Measurements from ENCODE around the gene CEMP1. TPM values are rescaled to one million over a fixed set of nuclear protein-coding genes. Genes with fewer than 3 reads are reported as not detected.

CEMP1 gene
- total and polyA plus RNA-seq, 4 experiments from 2014 or later, result 1.7 to 5.0 (median 2.4) TPM

- no peak for DNase-seq
- Histone ChIP-seq H3K36me3 (ENCODE audit: insufficient read depth, low read length) (peaks cover 5% of the 10 kb centered on the region), H3K4me3 (ENCODE audit: low read length in 2 of 2) (no peak overlapping the region), H3K27me3 (ENCODE audit: insufficient read depth, low read length) (no peaks in the 10 kb centered on the region), H3K9me3 (ENCODE audit: control insufficient read depth in 1 of 2, low read length in 2 of 2) (no peaks in the 10 kb centered on the region), H3K4me1 (ENCODE audit: insufficient read depth, low read length) (peaks cover 63% of the 10 kb centered on the region), H3K27ac (ENCODE audit: low read depth, low read length) (peak overlapping the region; percentile 49)
- H3K9me3 Mint-ChIP-seq, result peaks cover 0 to 10% (median 0%) of the 10 kb centered on the region in 8 donors
- ChIA-PET POLR2A (ENCODE audit: partially characterized antibody) (interaction anchor here (0.6 to 7.0 kb wide), 14 partner anchors 9 to 1210 kb away, joined by 3 to 170 read pairs (median 4); partner anchors contain the start of genes CEMP1, ELOB, MLST8 and NUBP2), CTCF (ENCODE audit: partially characterized antibody) (interaction anchor here (0.9 kb wide), 1 partner anchor 13 kb away, joined by 4 read pairs; no protein-coding TSS in a partner anchor)
- H3K27ac Mint-ChIP-seq, result peak overlapping the region; percentile 91 to 96 (median 95)
- H3K36me3 Mint-ChIP-seq, result peaks cover 13 to 55% of the 10 kb centered on the region in 2 donors
- intact Hi-C loops (cut with micrococcal nuclease), result loop anchor here (10.0 kb wide), 1 partner anchor 255 kb away; the partner anchor contains the start of gene RNPS1
- H3K4me1 Mint-ChIP-seq, result peaks cover 42 to 74% (median 61%) of the 10 kb centered on the region in 4 donors
- H3K27me3 Mint-ChIP-seq, result peaks cover 0 to 1% of the 10 kb centered on the region in 2 donors
- peak overlapping the region; percentile 72 to 94 (median 79) for H3K4me3 Mint-ChIP-seq
Measured at GRCh38 chr16:2519711-2520080, 11.5 kb downstream of the CEMP1 start.

- H3K4me3 Mint-ChIP-seq, result peak overlapping the region; percentile 72 to 94 (median 79)
- ChIA-PET CTCF (ENCODE audit: partially characterized antibody) (interaction anchor here (0.9 kb wide), 1 partner anchor 13 kb away, joined by 4 read pairs; no protein-coding TSS in a partner anchor), POLR2A (ENCODE audit: partially characterized antibody) (interaction anchor here (0.9 to 7.0 kb wide), 7 partner anchors 10 to 736 kb away, joined by 3 to 170 read pairs (median 5); partner anchors contain the start of genes CEMP1, ELOB, NUBP2 and PDPK1)
- peaks cover 39 to 76% (median 58%) of the 10 kb centered on the region in 4 donors for H3K4me1 Mint-ChIP-seq
- H3K9me3 Mint-ChIP-seq, result peaks cover 0 to 10% (median 0%) of the 10 kb centered on the region in 8 donors
- peaks cover 0 to 1% of the 10 kb centered on the region in 2 donors for H3K27me3 Mint-ChIP-seq
- Histone ChIP-seq H3K27ac (ENCODE audit: low read depth, low read length) (peak overlapping the region; percentile 49), H3K27me3 (ENCODE audit: insufficient read depth, low read length) (no peaks in the 10 kb centered on the region), H3K4me3 (ENCODE audit: low read length in 2 of 2) (no peak overlapping the region), H3K4me1 (ENCODE audit: insufficient read depth, low read length) (peaks cover 64% of the 10 kb centered on the region), H3K9me3 (ENCODE audit: control insufficient read depth in 1 of 2, low read length in 2 of 2) (no peaks in the 10 kb centered on the region), H3K36me3 (ENCODE audit: insufficient read depth, low read length) (no peaks in the 10 kb centered on the region)
- intact Hi-C loops (cut with micrococcal nuclease), result loop anchor here (10.0 kb wide), 1 partner anchor 254 kb away; the partner anchor contains the start of gene RNPS1
- DNase-seq, result peak in 1 of 5 donors; percentile 42
- peaks cover 7 to 50% of the 10 kb centered on the region in 2 donors for H3K36me3 Mint-ChIP-seq
- H3K27ac Mint-ChIP-seq, result peak overlapping the region; percentile 91 to 96 (median 95)
Measured at GRCh38 chr16:2518823-2519710, 12.1 kb downstream of the CEMP1 start.

GRCh38 chr16:2517954-2518605 is 13.1 kb downstream of the CEMP1 start:
- ChIA-PET POLR2A (ENCODE audit: partially characterized antibody) (interaction anchor here (1.5 to 7.0 kb wide), 2 partner anchors 14 to 19 kb away, joined by 5 to 170 read pairs; partner anchors contain the start of genes CEMP1 and PDPK1), CTCF (ENCODE audit: partially characterized antibody) (no interaction called here)

GRCh38 chr16:2516391-2517240 is 14.6 kb downstream of the CEMP1 start:
- no peak for DNase-seq
- Histone ChIP-seq H3K9me3 (ENCODE audit: control insufficient read depth in 1 of 2, low read length in 2 of 2) (no peaks in the 10 kb centered on the region), H3K4me3 (ENCODE audit: low read length in 2 of 2) (no peak overlapping the region), H3K27me3 (ENCODE audit: insufficient read depth, low read length) (no peaks in the 10 kb centered on the region), H3K36me3 (ENCODE audit: insufficient read depth, low read length) (no peaks in the 10 kb centered on the region), H3K27ac (ENCODE audit: low read depth, low read length) (no peak overlapping the region), H3K4me1 (ENCODE audit: insufficient read depth, low read length) (peaks cover 70% of the 10 kb centered on the region)
- ChIA-PET CTCF (ENCODE audit: partially characterized antibody) (no interaction called here), POLR2A (ENCODE audit: partially characterized antibody) (interaction anchor here (4.4 to 6.1 kb wide), 2 partner anchors 16 to 21 kb away, joined by 26 to 101 read pairs; partner anchors contain the start of genes CEMP1 and PDPK1)
- peaks cover 46 to 91% (median 64%) of the 10 kb centered on the region in 4 donors for H3K4me1 Mint-ChIP-seq
- intact Hi-C loops (cut with micrococcal nuclease), result loop anchor here (10.0 kb wide), 1 partner anchor 252 kb away; the partner anchor contains the start of gene RNPS1
- H3K36me3 Mint-ChIP-seq, result peaks cover 6 to 41% of the 10 kb centered on the region in 2 donors
- peaks cover 0 to 1% of the 10 kb centered on the region in 2 donors for H3K27me3 Mint-ChIP-seq
- H3K4me3 Mint-ChIP-seq, result peak overlapping the region; percentile 71 to 93 (median 91)
- peaks cover 0 to 9% (median 0%) of the 10 kb centered on the region in 8 donors for H3K9me3 Mint-ChIP-seq
- H3K27ac Mint-ChIP-seq, result peak overlapping the region; percentile 84 to 98 (median 91)

More at GRCh38 chr16:2517954-2518605, 13.1 kb downstream of the CEMP1 start:
- Mint-ChIP-seq H3K4me1 (peaks cover 39 to 79% (median 59%) of the 10 kb centered on the region in 4 donors), H3K27me3 (peaks cover 0 to 1% of the 10 kb centered on the region in 2 donors), H3K9me3 (peaks cover 0 to 7% (median 0%) of the 10 kb centered on the region in 8 donors), H3K36me3 (peaks cover 6 to 44% of the 10 kb centered on the region in 2 donors), H3K27ac (peak overlapping the region; percentile 13 to 97 (median 84)), H3K4me3 (peak overlapping the region in 3 of 8 donors; percentile 50 to 93 (median 71))
- H3K4me1 ChIP-seq (ENCODE audit: insufficient read depth, low read length), result peaks cover 67% of the 10 kb centered on the region
- no peak overlapping the region for H3K4me3 ChIP-seq (ENCODE audit: low read length in 2 of 2)
- DNase-seq, result no peak
- H3K27ac ChIP-seq (ENCODE audit: low read depth, low read length), result peak overlapping the region; percentile 25
- intact Hi-C loops (cut with micrococcal nuclease), result loop anchor here (10.0 kb wide), 1 partner anchor 253 kb away; the partner anchor contains the start of gene RNPS1
- H3K36me3 ChIP-seq (ENCODE audit: insufficient read depth, low read length), result no peaks in the 10 kb centered on the region
- H3K9me3 ChIP-seq (ENCODE audit: control insufficient read depth in 1 of 2, low read length in 2 of 2), result no peaks in the 10 kb centered on the region
- H3K27me3 ChIP-seq (ENCODE audit: insufficient read depth, low read length), result no peaks in the 10 kb centered on the region

GRCh38 chr16:2515180-2515851 is 15.9 kb downstream of the CEMP1 start:
- peaks cover 0 to 9% (median 0%) of the 10 kb centered on the region in 8 donors for H3K9me3 Mint-ChIP-seq
- H3K4me1 Mint-ChIP-seq, result peaks cover 40 to 79% (median 57%) of the 10 kb centered on the region in 4 donors
- Histone ChIP-seq H3K9me3 (ENCODE audit: control insufficient read depth in 1 of 2, low read length in 2 of 2) (no peaks in the 10 kb centered on the region), H3K27me3 (ENCODE audit: insufficient read depth, low read length) (no peaks in the 10 kb centered on the region), H3K27ac (ENCODE audit: low read depth, low read length) (peak overlapping the region; percentile 94), H3K36me3 (ENCODE audit: insufficient read depth, low read length) (no peaks in the 10 kb centered on the region), H3K4me1 (ENCODE audit: insufficient read depth, low read length) (peaks cover 61% of the 10 kb centered on the region), H3K4me3 (ENCODE audit: low read length in 2 of 2) (peak overlapping the region in 1 of 2 donors; percentile 77)
- ChIA-PET POLR2A (ENCODE audit: partially characterized antibody) (interaction anchor here (1.0 to 6.1 kb wide), 9 partner anchors 17 to 555 kb away, joined by 3 to 101 read pairs (median 5); partner anchors contain the start of genes ABCA3, CEMP1, ECI1 and FLYWCH2), CTCF (ENCODE audit: partially characterized antibody) (interaction anchor here (1.7 kb wide), 1 partner anchor 14 kb away, joined by 4 read pairs; no protein-coding TSS in a partner anchor)
- DNase-seq, result peak in 1 of 5 donors; percentile 38
- H3K27me3 Mint-ChIP-seq, result no peaks in the 10 kb centered on the region
- H3K4me3 Mint-ChIP-seq, result peak overlapping the region; percentile 90 to 93 (median 92)
- H3K36me3 Mint-ChIP-seq, result peaks cover 6 to 32% of the 10 kb centered on the region in 2 donors
- intact Hi-C loops (cut with micrococcal nuclease), result loop anchor here (10.0 kb wide), 1 partner anchor 251 kb away; the partner anchor contains the start of gene RNPS1
- peak overlapping the region; percentile 91 to 98 (median 97) for H3K27ac Mint-ChIP-seq

Data from CD4-positive, alpha-beta memory T cell (primary cell).